ENCODE data around the gene HOXC4.

The HOXC4 gene

GRCh38 chr12:54047160-54047963 lies 6.3 kb upstream of the HOXC4 start:
- Histone ChIP-seq H2BK12ac (ENCODE audit: low read length) (no peak overlapping the region), H3K9me3 (ENCODE audit: insufficient read depth, low read depth, low read length) (peaks cover 6% of the 10 kb centered on the region), H4K12ac (ENCODE audit: low read depth, low read length) (no peak overlapping the region), H2BK5ac (ENCODE audit: low read depth, low read length, poor library complexity) (no peak overlapping the region), H4K91ac (ENCODE audit: low read depth, low read length) (no peak overlapping the region), H3K79me2 (ENCODE audit: control insufficient read depth, insufficient read depth, low read length, poor library complexity) (no peaks in the 10 kb centered on the region), H3K4me1 (ENCODE audit: control insufficient read depth in 1 of 2, insufficient read depth in 2 of 2, low read length in 2 of 2) (no peaks in the 10 kb centered on the region), H3K36me3 (ENCODE audit: control insufficient read depth in 1 of 2, insufficient read depth in 2 of 2, low read length in 2 of 2) (no peaks in the 10 kb centered on the region), H3K4ac (ENCODE audit: low read depth, low read length) (no peak overlapping the region), H3K4me3 (ENCODE audit: low read depth, low read length) (no peak overlapping the region), H3K14ac (ENCODE audit: low read length) (no peak overlapping the region), H4K8ac (ENCODE audit: low read depth, low read length) (no peak overlapping the region), H3K9ac (ENCODE audit: low read length) (no peak overlapping the region), H2AK5ac (ENCODE audit: low read length) (no peak overlapping the region), H3K4me2 (ENCODE audit: low read length) (peak overlapping the region; percentile 16), H3K27me3 (ENCODE audit: insufficient read depth, low read length) (peaks cover 90% of the 10 kb centered on the region), H3K79me1 (ENCODE audit: low read length) (no peaks in the 10 kb centered on the region), H2AFZ (ENCODE audit: insufficient read depth, low read length, poor library complexity) (no peak overlapping the region), H3K23ac (ENCODE audit: low read length) (no peak overlapping the region), H3K27ac (ENCODE audit: low read depth, low read length) (no peak overlapping the region), H3K18ac (ENCODE audit: low read length) (no peak overlapping the region), H2BK120ac (ENCODE audit: insufficient read depth, low read length, poor library complexity) (no peak overlapping the region)
- no peak for DNase-seq
- no CpG with 5 or more reads among the region's 61 CpGs for WGBS (ENCODE audit: extremely low coverage, insufficient coverage, insufficient read length)

- Histone ChIP-seq H3K79me1 (ENCODE audit: low read length) (no peaks in the 10 kb centered on the region), H3K27ac (ENCODE audit: low read depth, low read length) (no peak overlapping the region), H3K27me3 (ENCODE audit: insufficient read depth, low read length) (peaks cover 90% of the 10 kb centered on the region), H3K36me3 (ENCODE audit: control insufficient read depth in 1 of 2, insufficient read depth in 2 of 2, low read length in 2 of 2) (no peaks in the 10 kb centered on the region), H3K4me2 (ENCODE audit: low read length) (no peak overlapping the region), H2BK120ac (ENCODE audit: insufficient read depth, low read length, poor library complexity) (no peak overlapping the region), H3K4ac (ENCODE audit: low read depth, low read length) (no peak overlapping the region), H2AK5ac (ENCODE audit: low read length) (no peak overlapping the region), H3K14ac (ENCODE audit: low read length) (no peak overlapping the region), H3K9me3 (ENCODE audit: insufficient read depth, low read depth, low read length) (peaks cover 11% of the 10 kb centered on the region), H3K18ac (ENCODE audit: low read length) (no peak overlapping the region), H3K23ac (ENCODE audit: low read length) (no peak overlapping the region), H3K4me3 (ENCODE audit: low read depth, low read length) (no peak overlapping the region), H4K8ac (ENCODE audit: low read depth, low read length) (no peak overlapping the region), H4K12ac (ENCODE audit: low read depth, low read length) (no peak overlapping the region), H2BK12ac (ENCODE audit: low read length) (no peak overlapping the region), H3K4me1 (ENCODE audit: control insufficient read depth in 1 of 2, insufficient read depth in 2 of 2, low read length in 2 of 2) (no peaks in the 10 kb centered on the region), H2BK5ac (ENCODE audit: low read depth, low read length, poor library complexity) (no peak overlapping the region), H4K91ac (ENCODE audit: low read depth, low read length) (no peak overlapping the region), H3K9ac (ENCODE audit: low read length) (no peak overlapping the region), H3K79me2 (ENCODE audit: control insufficient read depth, insufficient read depth, low read length, poor library complexity) (no peaks in the 10 kb centered on the region), H2AFZ (ENCODE audit: insufficient read depth, low read length, poor library complexity) (no peak overlapping the region)
- DNase-seq = no peak
- WGBS (ENCODE audit: extremely low coverage, insufficient coverage, insufficient read length) = no CpG with 5 or more reads among the region's 8 CpGs
Observed at GRCh38 chr12:54047964-54048303, 5.7 kb upstream of the HOXC4 start.

- H4K8ac ChIP-seq (ENCODE audit: low read depth, low read length) = no peak overlapping the region
- H2BK120ac ChIP-seq (ENCODE audit: insufficient read depth, low read length, poor library complexity) = no peak overlapping the region
- H3K14ac ChIP-seq (ENCODE audit: low read length) = no peak overlapping the region
- H2BK5ac ChIP-seq (ENCODE audit: low read depth, low read length, poor library complexity) = no peak overlapping the region
- no peak overlapping the region for H3K27ac ChIP-seq (ENCODE audit: low read depth, low read length)
- WGBS (ENCODE audit: extremely low coverage, insufficient coverage, insufficient read length) = no CpG with 5 or more reads among the region's 3 CpGs
- no peak overlapping the region for H3K23ac ChIP-seq (ENCODE audit: low read length)
- H4K91ac ChIP-seq (ENCODE audit: low read depth, low read length) = no peak overlapping the region
- no peak overlapping the region for H3K18ac ChIP-seq (ENCODE audit: low read length)
- H2AK5ac ChIP-seq (ENCODE audit: low read length) = no peak overlapping the region
- peaks cover 91% of the 10 kb centered on the region for H3K27me3 ChIP-seq (ENCODE audit: insufficient read depth, low read length)
- H3K79me1 ChIP-seq (ENCODE audit: low read length) = no peaks in the 10 kb centered on the region
- no peak overlapping the region for H3K4ac ChIP-seq (ENCODE audit: low read depth, low read length)
- no peak overlapping the region for H2AFZ ChIP-seq (ENCODE audit: insufficient read depth, low read length, poor library complexity)
- no peak overlapping the region for H3K4me3 ChIP-seq (ENCODE audit: low read depth, low read length)
- no peak for DNase-seq
- H3K9me3 ChIP-seq (ENCODE audit: insufficient read depth, low read depth, low read length) = peaks cover 15% of the 10 kb centered on the region
- H3K36me3 ChIP-seq (ENCODE audit: control insufficient read depth in 1 of 2, insufficient read depth in 2 of 2, low read length in 2 of 2) = no peaks in the 10 kb centered on the region
- no peak overlapping the region for H3K9ac ChIP-seq (ENCODE audit: low read length)
- no peaks in the 10 kb centered on the region for H3K4me1 ChIP-seq (ENCODE audit: control insufficient read depth in 1 of 2, insufficient read depth in 2 of 2, low read length in 2 of 2)
- H4K12ac ChIP-seq (ENCODE audit: low read depth, low read length) = no peak overlapping the region
- no peak overlapping the region for H2BK12ac ChIP-seq (ENCODE audit: low read length)
- no peaks in the 10 kb centered on the region for H3K79me2 ChIP-seq (ENCODE audit: control insufficient read depth, insufficient read depth, low read length, poor library complexity)
- H3K4me2 ChIP-seq (ENCODE audit: low read length) = no peak overlapping the region
Observed at GRCh38 chr12:54048406-54049093, 5.1 kb upstream of the HOXC4 start.

GRCh38 chr12:54049108-54049507 lies 4.5 kb upstream of the HOXC4 start:
- H3K9me3 ChIP-seq (ENCODE audit: insufficient read depth, low read depth, low read length) = peaks cover 14% of the 10 kb centered on the region
- H3K14ac ChIP-seq (ENCODE audit: low read length) = no peak overlapping the region
- H3K79me1 ChIP-seq (ENCODE audit: low read length) = no peaks in the 10 kb centered on the region
- H2BK12ac ChIP-seq (ENCODE audit: low read length) = no peak overlapping the region
- no peak overlapping the region for H2BK120ac ChIP-seq (ENCODE audit: insufficient read depth, low read length, poor library complexity)
- no peak overlapping the region for H3K23ac ChIP-seq (ENCODE audit: low read length)
- no CpG with 5 or more reads among the region's 6 CpGs for WGBS (ENCODE audit: extremely low coverage, insufficient coverage, insufficient read length)
- DNase-seq = no peak
- no peak overlapping the region for H3K4me2 ChIP-seq (ENCODE audit: low read length)
- H2AFZ ChIP-seq (ENCODE audit: insufficient read depth, low read length, poor library complexity) = no peak overlapping the region
- no peaks in the 10 kb centered on the region for H3K79me2 ChIP-seq (ENCODE audit: control insufficient read depth, insufficient read depth, low read length, poor library complexity)
- H3K18ac ChIP-seq (ENCODE audit: low read length) = no peak overlapping the region
- H4K91ac ChIP-seq (ENCODE audit: low read depth, low read length) = no peak overlapping the region
- no peak overlapping the region for H2AK5ac ChIP-seq (ENCODE audit: low read length)
- no peaks in the 10 kb centered on the region for H3K36me3 ChIP-seq (ENCODE audit: control insufficient read depth in 1 of 2, insufficient read depth in 2 of 2, low read length in 2 of 2)
- H3K4me3 ChIP-seq (ENCODE audit: low read depth, low read length) = no peak overlapping the region
- H3K4me1 ChIP-seq (ENCODE audit: control insufficient read depth in 1 of 2, insufficient read depth in 2 of 2, low read length in 2 of 2) = no peaks in the 10 kb centered on the region
- peaks cover 91% of the 10 kb centered on the region for H3K27me3 ChIP-seq (ENCODE audit: insufficient read depth, low read length)
- no peak overlapping the region for H2BK5ac ChIP-seq (ENCODE audit: low read depth, low read length, poor library complexity)
- no peak overlapping the region for H3K27ac ChIP-seq (ENCODE audit: low read depth, low read length)
- no peak overlapping the region for H3K9ac ChIP-seq (ENCODE audit: low read length)
- H4K12ac ChIP-seq (ENCODE audit: low read depth, low read length) = no peak overlapping the region
- no peak overlapping the region for H3K4ac ChIP-seq (ENCODE audit: low read depth, low read length)
- no peak overlapping the region for H4K8ac ChIP-seq (ENCODE audit: low read depth, low read length)
